Fibroblast of skin of left quadriceps (primary cell): ENCODE results near the gene PGAM2.

Experiments used
- DNase-seq, 2 experiments: peaks; one replicate each; pipeline ENCODE4 v3.0.0-alpha.2; 2013; ENCODE audit warnings: low read depth in 2 of 2

PGAM2 gene

GRCh38 chr7:44065431-44066110 is at the start of gene PGAM2:
Gene PGAM2, minus strand, starts transcription at chr7:44065567. Its CDS starts 38 bp downstream, at chr7:44065529.
- no peak for DNase-seq

GRCh38 chr7:44114586-44115310 is 49.4 kb upstream of the PGAM2 start:
- DNase-seq = no peak

- DNase-seq = no peak
These were observed 48.5 kb upstream of the PGAM2 start for GRCh38 chr7:44113764-44114354.

- no peak for DNase-seq
These were observed 47.8 kb upstream of the PGAM2 start for GRCh38 chr7:44112997-44113763.

- no peak for DNase-seq
These were observed 47.0 kb upstream of the PGAM2 start for GRCh38 chr7:44112231-44112996.

- DNase-seq = no peak
These were observed 46.4 kb upstream of the PGAM2 start for GRCh38 chr7:44111761-44112160.

GRCh38 chr7:44110719-44111635 is 45.6 kb upstream of the PGAM2 start:
- no peak for DNase-seq

GRCh38 chr7:44109991-44110390 is 44.6 kb upstream of the PGAM2 start:
- DNase-seq = no peak

- no peak for DNase-seq
These were observed 43.7 kb upstream of the PGAM2 start for GRCh38 chr7:44108768-44109750.

- DNase-seq = no peak
These were observed 42.8 kb upstream of the PGAM2 start for GRCh38 chr7:44107961-44108767.

GRCh38 chr7:44107116-44107960 is 42.0 kb upstream of the PGAM2 start:
- DNase-seq = no peak

GRCh38 chr7:44106311-44107065 is 41.1 kb upstream of the PGAM2 start:
- no peak for DNase-seq

- no peak for DNase-seq
These were observed 40.5 kb upstream of the PGAM2 start for GRCh38 chr7:44105832-44106231.

- peak in 1 of 2 experiments; percentile 46 for DNase-seq
These were observed 39.7 kb upstream of the PGAM2 start for GRCh38 chr7:44104860-44105771.
